ENCODE results near the gene LARGE2. TPM values are rescaled to one million over a fixed set of nuclear protein-coding genes. Genes with fewer than 3 reads are reported as not detected.

Gene LARGE2
- total and polyA plus RNA-seq, 12 donors: 0.23 to 0.42 TPM; not detected in 10

DNA sequence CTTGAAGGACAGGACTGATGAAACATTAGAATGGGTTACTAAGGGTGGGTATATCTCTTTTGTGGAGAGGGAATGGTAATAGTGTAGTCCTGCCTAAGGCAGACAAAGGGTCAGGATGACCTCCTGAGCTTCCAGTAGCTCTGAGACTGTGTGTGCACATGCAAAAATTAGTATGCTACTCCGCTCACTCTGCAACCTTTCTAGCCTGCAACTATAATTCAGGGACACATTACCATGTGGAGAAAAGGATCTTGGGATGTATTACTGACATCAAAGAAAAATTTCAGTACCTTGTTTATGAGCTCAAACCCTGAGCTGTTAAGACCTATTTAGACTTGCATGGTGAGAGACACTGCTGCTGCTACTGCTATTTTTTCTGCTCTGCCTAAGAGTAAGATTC lies 25.4 kb downstream of the LARGE2 start:
- WGBS, 2 donors: 97 to 100% methylated on average over 1 of the region's 1 CpG
- intact Hi-C loops (cut with DNase I): no loop called here
- H3K9me3 ChIP-seq: no peaks in the 10 kb centered on the region
- H3K27ac ChIP-seq: no peak overlapping the region
- peaks cover 0 to 9% (median 0%) of the 10 kb centered on the region in 9 donors for H3K4me1 ChIP-seq
- no peak overlapping the region for H3K4me3 ChIP-seq
- no peak for ATAC-seq
- no peaks in the 10 kb centered on the region for H3K27me3 ChIP-seq
- peaks cover 0 to 100% (median 44%) of the 10 kb centered on the region in 9 donors for H3K36me3 ChIP-seq
- DNase-seq: no peak
- TF ChIP-seq, protein P1, sequence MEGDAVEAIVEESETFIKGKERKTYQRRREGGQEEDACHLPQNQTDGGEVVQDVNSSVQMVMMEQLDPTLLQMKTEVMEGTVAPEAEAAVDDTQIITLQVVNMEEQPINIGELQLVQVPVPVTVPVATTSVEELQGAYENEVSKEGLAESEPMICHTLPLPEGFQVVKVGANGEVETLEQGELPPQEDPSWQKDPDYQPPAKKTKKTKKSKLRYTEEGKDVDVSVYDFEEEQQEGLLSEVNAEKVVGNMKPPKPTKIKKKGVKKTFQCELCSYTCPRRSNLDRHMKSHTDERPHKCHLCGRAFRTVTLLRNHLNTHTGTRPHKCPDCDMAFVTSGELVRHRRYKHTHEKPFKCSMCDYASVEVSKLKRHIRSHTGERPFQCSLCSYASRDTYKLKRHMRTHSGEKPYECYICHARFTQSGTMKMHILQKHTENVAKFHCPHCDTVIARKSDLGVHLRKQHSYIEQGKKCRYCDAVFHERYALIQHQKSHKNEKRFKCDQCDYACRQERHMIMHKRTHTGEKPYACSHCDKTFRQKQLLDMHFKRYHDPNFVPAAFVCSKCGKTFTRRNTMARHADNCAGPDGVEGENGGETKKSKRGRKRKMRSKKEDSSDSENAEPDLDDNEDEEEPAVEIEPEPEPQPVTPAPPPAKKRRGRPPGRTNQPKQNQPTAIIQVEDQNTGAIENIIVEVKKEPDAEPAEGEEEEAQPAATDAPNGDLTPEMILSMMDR (IDR thresholded peaks at IDR 0.05): no peak

DNA sequence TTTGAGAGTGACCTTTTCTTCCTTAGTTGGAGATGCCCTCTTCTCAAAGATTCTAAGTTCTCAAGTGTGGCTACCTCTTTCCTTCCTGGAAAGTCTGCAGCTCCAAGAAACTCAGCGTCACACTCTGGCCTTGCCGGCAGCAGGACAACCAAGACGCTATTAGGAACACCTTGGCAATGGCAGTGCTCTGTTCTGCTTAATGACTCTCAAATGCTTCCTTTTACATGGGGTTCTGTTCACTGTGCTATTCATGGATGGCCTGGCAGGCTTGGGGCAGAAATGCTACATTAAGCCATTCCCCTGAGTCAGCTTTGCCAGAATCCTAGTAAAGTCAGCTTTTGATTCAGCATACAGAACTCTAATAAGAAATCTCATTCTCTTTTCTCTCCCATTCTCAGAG lies 25.9 kb downstream of the LARGE2 start:
- Histone ChIP-seq H3K36me3 (peaks cover 0 to 100% (median 49%) of the 10 kb centered on the region in 9 donors), H3K27ac (no peak overlapping the region), H3K27me3 (no peaks in the 10 kb centered on the region), H3K4me3 (no peak overlapping the region), H3K9me3 (no peaks in the 10 kb centered on the region), H3K4me1 (peaks cover 0 to 9% (median 0%) of the 10 kb centered on the region in 9 donors)
- 91 to 94% methylated on average over 3 of the region's 3 CpGs for WGBS, 2 donors
- TF ChIP-seq, protein P1 (IDR thresholded peaks at IDR 0.05): no peak
- ATAC-seq: no peak
- intact Hi-C loops (cut with DNase I): no loop called here
- DNase-seq: no peak

DNA sequence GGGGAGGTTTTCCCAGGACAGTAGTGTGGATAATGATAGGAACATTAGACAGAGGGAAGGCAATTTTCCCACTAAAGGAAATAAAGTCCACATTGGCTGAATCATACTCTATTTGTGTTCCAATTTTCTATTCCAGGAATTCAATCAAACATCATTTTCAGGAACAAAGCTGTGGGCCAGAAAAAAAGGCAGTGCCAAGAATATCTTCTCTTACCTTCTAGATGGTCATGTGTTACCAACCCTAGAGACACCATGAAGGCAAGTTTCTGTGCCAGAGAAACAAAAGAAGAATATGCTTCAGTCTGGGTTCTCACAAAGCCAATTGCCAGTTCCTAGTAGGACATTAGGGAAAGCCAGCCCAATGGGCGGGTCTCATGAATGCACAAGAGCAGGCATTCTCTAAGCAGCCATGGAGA lies 27.5 kb downstream of the LARGE2 start:
- ATAC-seq: peak in 2 of 8 donors; percentile 16 to 38
- 89 to 100% methylated on average over 1 of the region's 1 CpG for WGBS, 2 donors

DNA sequence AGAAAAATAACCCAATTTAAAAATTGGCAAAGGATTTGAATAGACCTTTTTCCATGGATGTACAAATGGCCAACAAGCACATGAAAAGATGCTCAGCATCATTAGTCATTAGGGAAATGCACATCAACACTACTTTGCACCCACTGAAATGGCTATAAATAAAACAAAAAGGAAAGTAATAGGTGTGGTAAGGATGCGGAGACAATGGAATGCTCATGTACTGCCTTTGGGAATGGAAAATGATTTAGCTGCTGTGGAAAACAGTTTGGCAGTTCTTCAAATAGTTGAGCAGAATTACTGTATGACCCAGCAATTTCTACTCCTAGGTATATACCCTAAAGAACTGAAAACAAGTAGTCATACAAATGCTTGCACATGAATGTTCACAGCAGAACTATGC lies 37.4 kb downstream of the LARGE2 start:
- Histone ChIP-seq H3K36me3 (peaks cover 0 to 62% (median 3%) of the 10 kb centered on the region in 9 donors), H3K4me3 (no peak overlapping the region), H3K27me3 (no peaks in the 10 kb centered on the region), H3K27ac (peak overlapping the region in 3 of 10 donors; percentile 5 to 47 (median 46)), H3K4me1 (peaks cover 0 to 33% (median 12%) of the 10 kb centered on the region in 9 donors), H3K9me3 (peaks cover 0 to 6% (median 0%) of the 10 kb centered on the region in 11 donors)
- no peak for DNase-seq
- intact Hi-C loops (cut with DNase I): loop anchor here in 4 of 10 donors (10.0 kb wide), 3 partner anchors 55 to 355 kb away; no protein-coding TSS in a partner anchor
- ATAC-seq: peak in 5 of 8 donors; percentile 15 to 70 (median 56)
- TF ChIP-seq, protein P1 (IDR thresholded peaks at IDR 0.05): no peak
- 64 to 75% methylated on average over 1 of the region's 1 CpG for WGBS, 2 donors

More for the DNA sequence above, 27.5 kb downstream of the LARGE2 start:
- Histone ChIP-seq H3K4me3 (no peak overlapping the region), H3K9me3 (no peaks in the 10 kb centered on the region), H3K27me3 (no peaks in the 10 kb centered on the region), H3K36me3 (peaks cover 0 to 100% (median 51%) of the 10 kb centered on the region in 9 donors), H3K27ac (no peak overlapping the region), H3K4me1 (peaks cover 0 to 9% (median 0%) of the 10 kb centered on the region in 9 donors)
- TF ChIP-seq, protein P1 (IDR thresholded peaks at IDR 0.05): no peak
- no peak for DNase-seq
- intact Hi-C loops (cut with DNase I): no loop called here

Data from heart right ventricle (tissue), 16 donors.